ENCODE measurements around the gene TRUB1.

TRUB1 gene

DNA sequence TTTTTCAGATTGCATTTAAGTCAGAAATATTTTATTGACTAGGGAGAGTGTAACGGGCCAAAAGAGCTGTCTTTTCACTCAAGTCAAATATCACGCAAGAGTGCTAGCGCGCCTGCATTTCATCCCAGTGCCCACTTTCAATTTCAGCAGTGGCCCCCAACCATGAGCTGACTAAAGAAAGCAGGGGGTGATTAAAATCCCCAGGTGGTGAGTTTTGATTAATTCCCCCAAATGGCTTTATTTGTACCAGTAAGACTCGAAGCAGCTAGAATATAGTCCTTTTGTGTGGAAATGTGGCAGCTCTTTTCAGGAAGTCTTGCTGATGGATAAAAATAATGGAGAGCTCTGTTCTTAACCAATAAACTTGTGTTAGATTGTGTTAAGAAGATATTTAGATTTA lies 35.3 kb downstream of the TRUB1 start:
- no peak for DNase-seq (ENCODE audit: low read depth)
- no peak overlapping the region for H3K4me3 ChIP-seq (ENCODE audit: low read length)
- TF ChIP-seq, protein P1, sequence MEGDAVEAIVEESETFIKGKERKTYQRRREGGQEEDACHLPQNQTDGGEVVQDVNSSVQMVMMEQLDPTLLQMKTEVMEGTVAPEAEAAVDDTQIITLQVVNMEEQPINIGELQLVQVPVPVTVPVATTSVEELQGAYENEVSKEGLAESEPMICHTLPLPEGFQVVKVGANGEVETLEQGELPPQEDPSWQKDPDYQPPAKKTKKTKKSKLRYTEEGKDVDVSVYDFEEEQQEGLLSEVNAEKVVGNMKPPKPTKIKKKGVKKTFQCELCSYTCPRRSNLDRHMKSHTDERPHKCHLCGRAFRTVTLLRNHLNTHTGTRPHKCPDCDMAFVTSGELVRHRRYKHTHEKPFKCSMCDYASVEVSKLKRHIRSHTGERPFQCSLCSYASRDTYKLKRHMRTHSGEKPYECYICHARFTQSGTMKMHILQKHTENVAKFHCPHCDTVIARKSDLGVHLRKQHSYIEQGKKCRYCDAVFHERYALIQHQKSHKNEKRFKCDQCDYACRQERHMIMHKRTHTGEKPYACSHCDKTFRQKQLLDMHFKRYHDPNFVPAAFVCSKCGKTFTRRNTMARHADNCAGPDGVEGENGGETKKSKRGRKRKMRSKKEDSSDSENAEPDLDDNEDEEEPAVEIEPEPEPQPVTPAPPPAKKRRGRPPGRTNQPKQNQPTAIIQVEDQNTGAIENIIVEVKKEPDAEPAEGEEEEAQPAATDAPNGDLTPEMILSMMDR (IDR thresholded peaks at IDR 0.05; ENCODE audit: insufficient read depth, low read depth, low read length, missing control alignments): no peak

DNA sequence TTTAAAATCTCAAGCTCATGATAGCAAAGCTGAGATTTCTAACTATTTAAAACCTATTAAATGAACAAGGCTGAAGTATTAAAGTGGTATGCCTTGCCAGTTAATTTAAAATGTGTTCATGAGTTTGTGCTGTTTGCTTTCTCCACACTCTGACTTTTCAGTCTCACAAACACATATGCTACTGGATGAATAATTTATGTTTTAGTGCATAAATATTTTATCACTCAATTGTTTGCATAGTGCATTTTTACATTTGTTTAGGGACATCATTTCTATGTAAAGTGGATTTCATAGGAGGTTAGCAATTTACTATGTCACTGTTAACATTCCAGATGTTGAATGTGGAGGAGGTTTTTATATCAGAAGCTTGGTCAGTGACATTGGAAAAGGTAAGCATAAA lies 36.0 kb downstream of the TRUB1 start:
- no peak for DNase-seq (ENCODE audit: low read depth)

DNA sequence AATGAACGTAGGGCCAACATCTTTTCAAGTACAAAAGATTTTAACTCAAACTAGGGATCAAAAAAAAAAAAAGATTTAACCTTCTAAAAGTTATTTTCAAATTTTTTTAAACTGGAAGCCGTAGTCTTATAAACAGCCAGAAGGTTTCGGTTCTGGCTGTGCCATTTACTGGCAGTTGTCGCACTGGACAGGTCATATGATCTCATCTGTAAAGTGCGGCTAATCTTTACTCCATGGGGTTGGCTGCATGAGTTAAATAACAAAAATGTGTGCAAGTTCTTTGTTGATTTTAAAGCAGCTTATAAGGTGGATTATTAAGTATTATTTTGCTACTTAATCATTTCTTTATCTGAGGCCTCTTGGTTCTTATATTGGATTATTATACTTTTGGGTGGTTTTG lies 36.6 kb downstream of the TRUB1 start:
- no peak overlapping the region for H3K4me3 ChIP-seq (ENCODE audit: low read length)
- TF ChIP-seq, protein P1 (IDR thresholded peaks at IDR 0.05; ENCODE audit: insufficient read depth, low read depth, low read length, missing control alignments): no peak
- DNase-seq (ENCODE audit: low read depth): no peak

More for the DNA sequence above, 36.0 kb downstream of the TRUB1 start:
- TF ChIP-seq, protein P1 (IDR thresholded peaks at IDR 0.05; ENCODE audit: insufficient read depth, low read depth, low read length, missing control alignments): no peak
- no peak overlapping the region for H3K4me3 ChIP-seq (ENCODE audit: low read length)

DNA sequence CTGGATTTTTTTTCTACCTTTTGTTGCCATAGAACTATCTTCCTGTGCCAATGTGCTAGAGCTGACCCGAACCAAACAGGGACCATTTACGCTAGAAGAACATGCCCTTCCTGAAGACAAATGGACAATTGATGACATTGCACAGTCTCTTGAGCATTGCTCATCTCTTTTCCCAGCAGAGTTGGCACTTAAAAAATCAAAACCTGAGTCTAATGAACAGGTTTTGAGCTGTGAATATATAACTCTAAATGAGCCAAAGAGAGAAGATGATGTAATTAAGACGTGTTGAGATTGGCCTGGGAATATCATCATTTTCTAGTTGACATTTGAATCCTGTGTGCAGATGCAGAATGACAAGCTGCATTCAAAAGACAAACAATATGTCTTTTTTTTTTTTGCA lies 37.1 kb downstream of the TRUB1 start:
- TF ChIP-seq, protein P1 (IDR thresholded peaks at IDR 0.05; ENCODE audit: insufficient read depth, low read depth, low read length, missing control alignments): no peak
- H3K4me3 ChIP-seq (ENCODE audit: low read length): no peak overlapping the region
- peak; percentile 36 for DNase-seq (ENCODE audit: low read depth)

DNA sequence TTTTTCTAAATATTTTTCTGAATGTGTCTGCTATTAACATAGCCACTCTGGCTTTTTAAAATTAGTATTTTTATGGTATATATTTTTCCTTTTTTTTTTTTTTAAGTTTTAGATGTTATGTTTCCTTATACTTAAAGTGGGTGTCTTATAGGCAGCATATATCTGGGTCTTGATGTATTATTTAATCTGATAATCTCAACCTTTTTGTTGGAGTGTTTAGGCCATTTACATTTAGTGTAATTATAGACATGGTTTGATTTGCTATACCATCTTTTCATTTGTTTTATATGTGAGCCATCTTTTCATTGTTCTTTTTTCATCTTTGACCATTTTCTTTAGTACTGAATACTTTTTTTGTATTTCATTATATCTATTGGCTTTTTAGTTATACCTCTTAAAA lies 45.0 kb downstream of the TRUB1 start:
- H3K4me3 ChIP-seq (ENCODE audit: low read length): no peak overlapping the region
- no peak for DNase-seq (ENCODE audit: low read depth)
- TF ChIP-seq, protein P1 (IDR thresholded peaks at IDR 0.05; ENCODE audit: insufficient read depth, low read depth, low read length, missing control alignments): no peak

DNA sequence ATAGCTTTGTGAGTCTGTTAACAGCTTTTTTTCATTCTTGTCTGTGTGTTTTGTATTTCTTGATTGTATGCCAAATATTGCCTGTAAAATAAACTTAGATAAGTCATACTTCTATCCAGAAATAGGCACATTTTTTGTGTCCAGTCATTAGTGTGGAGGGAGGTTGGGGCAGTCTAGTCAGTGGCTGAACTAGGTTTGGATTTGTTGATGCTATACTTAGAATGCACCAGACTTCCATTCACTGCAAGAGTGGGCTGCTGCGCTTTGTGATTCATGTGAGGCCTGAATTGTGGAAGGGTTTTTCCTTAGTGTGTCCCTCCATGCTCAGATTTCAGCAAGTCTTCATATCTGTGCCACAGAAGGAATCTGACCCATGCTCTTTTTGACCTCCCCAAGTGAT lies 50.0 kb downstream of the TRUB1 start:
- H3K4me3 ChIP-seq (ENCODE audit: low read length): no peak overlapping the region
- no peak for DNase-seq (ENCODE audit: low read depth)
- TF ChIP-seq, protein P1 (IDR thresholded peaks at IDR 0.05; ENCODE audit: insufficient read depth, low read depth, low read length, missing control alignments): no peak

DNA sequence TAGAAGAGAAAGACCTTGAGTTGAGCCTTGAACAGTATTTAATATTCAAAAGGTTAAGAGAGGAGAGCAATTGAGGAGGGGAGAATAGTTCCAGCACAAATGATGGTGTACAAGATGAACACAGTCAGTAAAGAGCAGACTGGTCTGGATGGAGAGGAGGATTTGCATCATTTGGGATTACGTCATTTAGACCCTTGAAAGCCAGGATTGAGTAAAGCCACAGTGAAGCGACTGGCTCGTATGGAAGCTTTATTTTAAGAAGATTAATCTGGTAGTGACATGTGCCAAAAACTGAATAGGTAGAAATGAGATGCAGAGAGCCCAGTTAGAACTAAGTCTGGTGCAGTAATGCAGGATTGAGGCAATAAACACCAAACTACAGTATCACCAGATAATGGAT lies 52.6 kb downstream of the TRUB1 start:
- TF ChIP-seq, protein P1 (IDR thresholded peaks at IDR 0.05; ENCODE audit: insufficient read depth, low read depth, low read length, missing control alignments): no peak
- no peak for DNase-seq (ENCODE audit: low read depth)
- H3K4me3 ChIP-seq (ENCODE audit: low read length): no peak overlapping the region

All from epithelial cell of esophagus (primary cell).